Colon (tissue), 2 donors: ENCODE data around the gene CYP19A1.

ENCODE experiments used
- FAIRE-seq: peaks from 2 replicates; lab custom pipeline; 2012; peaks lifted over from hg19 to GRCh38; lab: Jason Lieb, UNC
- donor health status: control.
- donor health status: control.

Gene CYP19A1

DNA sequence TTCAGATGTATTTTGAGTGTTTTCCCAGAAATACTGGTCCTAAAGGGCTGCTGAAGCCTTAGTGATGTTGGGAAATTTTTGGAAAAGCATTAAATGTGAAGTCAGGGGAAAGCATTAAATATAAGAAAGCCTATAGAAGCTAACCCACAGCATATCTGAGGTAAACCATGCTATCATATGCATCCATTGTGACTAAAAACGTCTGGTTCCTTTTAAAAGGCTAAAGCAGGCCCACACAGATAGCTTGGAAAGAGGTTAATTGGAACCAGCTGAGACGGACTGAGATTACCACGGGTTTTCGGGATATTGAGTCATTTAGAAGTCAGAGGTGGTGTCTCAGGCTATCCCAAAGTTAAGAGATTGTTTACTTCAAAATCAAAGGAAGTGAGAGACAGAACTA lies 78.2 kb downstream of the CYP19A1 start:
- FAIRE-seq: no peak

DNA sequence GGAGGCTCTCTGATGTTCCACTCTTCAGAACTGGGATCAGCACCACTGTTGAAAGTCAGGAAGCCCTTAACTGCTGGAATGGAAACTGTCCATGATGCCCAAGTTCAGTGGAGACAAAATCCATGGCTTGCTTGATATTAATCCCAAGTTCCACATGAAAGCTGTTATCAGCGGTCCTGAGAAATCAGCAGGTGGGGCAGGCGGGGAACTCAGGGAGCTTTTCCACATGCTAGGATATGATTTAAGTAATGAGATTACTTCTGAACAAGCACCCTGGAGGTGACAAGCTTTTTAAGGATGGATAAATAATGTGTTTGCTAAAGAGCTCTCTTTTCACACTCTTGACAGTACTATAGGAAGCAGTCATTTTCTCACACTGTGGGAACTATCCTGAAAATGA lies 82.9 kb downstream of the CYP19A1 start:
- FAIRE-seq: no peak

- FAIRE-seq: no peak
These were observed 85.0 kb downstream of the CYP19A1 start for GRCh38 chr15:51253366-51253765.

GRCh38 chr15:51252671-51253070 lies 85.7 kb downstream of the CYP19A1 start:
- FAIRE-seq: no peak

GRCh38 chr15:51251556-51251955 lies 86.8 kb downstream of the CYP19A1 start:
- no peak for FAIRE-seq

- FAIRE-seq: no peak
These were observed 88.0 kb downstream of the CYP19A1 start for GRCh38 chr15:51250217-51251011.

DNA sequence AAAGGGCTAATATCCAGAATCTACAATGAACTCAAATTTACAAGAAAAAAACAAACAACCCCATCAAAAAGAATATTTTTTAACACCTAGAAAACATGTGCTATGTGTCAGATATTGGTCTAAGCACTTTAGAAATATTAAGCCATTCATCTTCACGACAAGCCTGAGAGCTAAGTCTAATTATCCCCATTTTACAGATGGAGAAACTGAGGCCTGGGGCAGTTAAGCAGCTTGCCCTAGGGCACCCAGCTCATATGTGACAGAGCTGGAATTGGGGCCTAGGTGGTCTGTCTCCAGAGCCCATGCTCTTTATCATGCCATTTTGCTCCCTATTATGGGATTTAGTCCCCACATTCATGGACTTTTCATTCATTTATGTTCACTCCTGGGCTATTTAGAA lies 92.8 kb downstream of the CYP19A1 start:
- no peak for FAIRE-seq

DNA sequence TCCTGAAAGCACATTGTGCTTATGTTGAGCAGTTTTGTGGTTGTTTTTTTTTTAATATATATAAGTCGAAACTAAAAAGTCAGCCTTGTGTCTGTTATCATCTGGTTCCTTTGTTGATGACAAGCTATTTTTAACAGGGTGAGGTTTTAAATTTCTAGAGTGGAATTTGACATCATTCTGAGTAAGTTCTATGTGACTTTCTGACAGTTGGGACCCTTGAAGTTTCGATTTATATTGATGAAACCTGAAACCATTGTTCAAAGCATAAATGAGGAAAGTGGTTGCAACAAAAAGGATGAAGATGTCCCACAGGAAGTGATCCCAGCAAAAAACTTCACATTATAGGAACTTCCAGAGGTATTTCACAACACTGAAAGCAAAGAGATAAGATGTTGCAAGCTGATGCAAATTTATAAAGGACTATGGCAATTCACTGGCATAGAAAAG lies 94.0 kb downstream of the CYP19A1 start:
- no peak for FAIRE-seq

DNA sequence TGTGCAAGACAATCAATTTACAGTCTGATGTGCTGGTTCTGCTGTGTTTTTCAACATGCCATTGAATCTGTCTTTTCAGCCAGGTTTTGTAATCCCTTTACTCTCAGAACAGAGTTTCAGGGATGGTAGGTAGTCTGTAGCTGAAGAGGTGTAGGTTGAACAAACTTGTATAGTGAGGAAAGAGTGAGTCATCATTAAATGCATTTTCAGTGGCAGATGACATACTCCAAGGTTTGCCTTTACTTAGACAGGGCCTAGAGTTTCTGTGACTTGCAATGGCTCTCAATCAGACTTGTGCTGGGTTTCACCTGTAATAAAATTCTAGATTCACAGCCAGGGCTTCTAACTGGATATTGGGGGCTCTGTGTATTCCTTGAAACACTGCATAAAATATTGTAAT lies 94.6 kb downstream of the CYP19A1 start:
- FAIRE-seq: no peak

DNA sequence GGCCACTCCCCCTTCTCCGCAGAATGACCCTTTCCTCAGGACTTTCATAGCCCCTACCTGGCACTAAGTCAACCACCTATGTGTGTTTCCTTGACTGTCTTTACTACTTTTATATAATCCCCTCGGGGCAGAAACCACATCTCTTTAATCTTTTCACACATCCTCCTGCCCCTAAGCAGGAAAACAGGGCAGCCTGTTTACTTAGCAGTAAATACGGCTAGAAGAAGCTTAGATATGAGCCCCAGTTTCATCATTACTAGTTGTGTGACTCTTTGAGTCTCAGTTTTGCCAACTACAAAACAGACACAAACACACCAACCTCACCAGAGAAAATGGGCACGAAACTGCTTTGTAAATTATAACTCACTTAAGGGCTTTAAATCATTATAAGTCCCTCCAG lies 98.3 kb downstream of the CYP19A1 start:
- FAIRE-seq: no peak

GRCh38 chr15:51237816-51238215 lies 100.6 kb downstream of the CYP19A1 start:
- no peak for FAIRE-seq

- no peak for FAIRE-seq
These were observed 104.0 kb downstream of the CYP19A1 start for GRCh38 chr15:51234176-51234927.

DNA sequence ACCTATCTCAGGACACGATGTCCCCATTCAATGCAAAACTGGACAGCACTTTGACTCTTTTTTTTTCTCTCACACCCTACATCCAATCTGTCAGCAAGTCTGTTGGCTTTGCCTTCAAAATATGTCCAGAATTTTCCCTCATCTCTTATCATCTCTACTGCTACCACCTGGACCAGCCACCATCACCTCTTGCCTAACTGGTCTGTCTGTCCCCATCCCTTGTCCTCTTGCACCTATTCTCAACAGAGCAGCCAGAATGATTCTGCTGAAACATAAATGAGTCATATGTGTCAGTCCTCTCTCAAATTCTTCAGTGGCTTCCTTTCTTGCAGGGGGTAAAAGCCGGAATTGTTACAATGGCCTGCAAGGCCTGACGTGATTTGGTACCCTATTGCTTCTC lies 105.8 kb downstream of the CYP19A1 start:
- no peak for FAIRE-seq

DNA sequence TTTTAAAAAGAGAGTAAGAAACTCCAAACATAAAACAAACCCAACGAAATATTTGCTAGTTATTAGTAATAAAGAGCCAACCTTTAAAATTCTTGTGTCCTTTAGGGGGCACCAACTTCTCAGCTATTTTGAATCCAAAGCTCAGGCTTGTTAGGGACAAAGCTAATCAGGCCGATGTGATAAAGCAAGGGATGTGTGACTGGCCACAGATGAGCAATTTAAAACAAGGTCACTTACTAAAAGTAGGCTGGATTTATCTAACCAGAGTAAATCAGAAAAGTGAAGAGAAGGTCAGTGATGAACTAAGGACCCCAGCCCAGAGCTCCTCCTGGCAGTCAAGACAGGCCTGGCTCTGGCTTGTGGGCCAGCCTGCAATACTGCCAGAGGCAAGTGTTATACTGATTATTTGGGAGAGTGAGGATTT lies 108.5 kb downstream of the CYP19A1 start:
- FAIRE-seq: no peak

GRCh38 chr15:51227940-51228732 lies 110.3 kb downstream of the CYP19A1 start:
- no peak for FAIRE-seq

DNA sequence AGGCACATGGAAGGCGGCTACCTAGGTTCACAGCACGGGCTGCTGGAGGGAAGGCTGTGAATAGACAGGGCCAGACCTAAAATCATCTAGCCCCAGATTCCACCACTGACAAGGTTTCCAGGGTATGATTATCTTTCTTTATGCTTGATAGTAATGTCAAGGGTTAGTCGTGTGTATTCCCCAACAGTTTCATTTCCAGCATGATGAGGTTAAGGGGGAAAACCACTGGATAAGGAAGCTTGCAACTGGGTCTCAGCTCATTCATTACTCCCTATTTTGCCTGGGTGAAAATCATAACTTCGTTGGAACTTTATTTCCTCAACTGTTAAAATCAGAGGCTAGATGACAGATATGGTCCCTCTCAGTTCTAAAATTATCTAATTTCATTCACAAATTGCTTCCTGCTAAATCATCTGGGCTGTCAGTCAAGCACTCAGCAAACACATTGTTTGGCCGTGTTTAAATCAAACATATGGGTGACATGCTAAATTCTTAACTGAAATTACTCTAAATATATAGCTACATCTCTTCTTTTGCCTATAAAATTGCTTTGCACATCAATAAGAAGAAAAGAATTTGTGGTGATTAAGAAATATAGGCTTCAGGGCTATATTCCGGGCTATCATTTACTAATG lies 111.7 kb downstream of the CYP19A1 start:
- no peak for FAIRE-seq

DNA sequence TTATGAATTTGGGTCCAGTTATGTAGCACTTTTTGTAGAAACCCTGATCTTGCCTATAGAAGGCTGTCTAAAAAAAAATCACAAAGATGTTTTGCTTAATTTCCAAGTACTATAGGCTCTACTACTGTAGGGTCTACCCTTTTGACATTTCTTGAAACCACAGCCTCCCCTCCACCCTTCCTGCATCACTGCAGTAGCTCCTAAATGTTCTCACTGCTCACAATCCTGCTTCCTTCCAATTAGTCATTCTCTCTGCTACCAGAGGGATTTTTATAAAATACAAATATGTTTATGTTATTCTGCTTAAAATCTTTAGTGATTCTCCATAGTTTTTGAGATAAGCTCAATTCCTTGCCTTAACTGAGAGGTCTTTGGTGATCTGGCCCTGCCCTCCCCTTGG lies 114.0 kb downstream of the CYP19A1 start:
- FAIRE-seq: no peak

GRCh38 chr15:51223771-51224229 lies 114.6 kb downstream of the CYP19A1 start:
- no peak for FAIRE-seq

DNA sequence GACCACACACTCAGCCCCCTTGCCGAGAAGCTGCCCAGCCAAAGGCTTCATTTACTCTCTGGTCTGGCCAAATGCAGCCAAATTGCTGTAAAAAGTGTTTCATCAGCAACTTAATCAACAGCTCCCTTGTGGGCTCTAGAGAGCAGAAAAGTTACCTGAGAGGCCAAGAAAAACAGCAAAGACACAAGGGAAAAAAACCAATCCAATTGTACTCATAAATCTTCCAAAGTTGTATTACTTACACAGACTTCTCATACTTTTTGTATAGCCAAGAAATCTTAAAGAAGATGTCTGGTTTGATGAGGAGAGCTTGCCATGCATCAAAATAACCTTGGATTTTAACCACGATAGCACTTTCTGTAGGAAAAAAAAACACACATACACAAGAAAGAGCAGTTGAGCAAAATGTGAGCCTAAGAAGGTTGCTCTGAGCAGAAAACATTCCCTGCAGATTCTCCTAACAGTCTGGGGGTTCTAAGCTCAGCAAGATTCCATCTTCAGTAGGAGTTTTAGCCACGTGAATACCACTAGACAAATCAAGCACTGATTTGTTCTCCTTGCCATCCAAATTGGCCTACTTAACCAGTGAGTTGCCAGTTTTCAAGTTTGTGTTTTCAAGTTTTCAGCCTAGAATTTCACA lies 120.0 kb downstream of the CYP19A1 start:
- no peak for FAIRE-seq

GRCh38 chr15:51212909-51213308 lies 125.5 kb downstream of the CYP19A1 start:
- no peak for FAIRE-seq

GRCh38 chr15:51212239-51212638 lies 126.2 kb downstream of the CYP19A1 start:
- no peak for FAIRE-seq
